ENCODE data around the gene RBP5.

GRCh38 chr12:7110661-7111060 is 18.0 kb downstream of the RBP5 start:
- no peak for TF ChIP-seq NR2F2 (IDR thresholded peaks at IDR 0.05)
- TF ChIP-seq ATF3 (IDR thresholded peaks at IDR 0.05) = no peak
- TF ChIP-seq CTCF (IDR thresholded peaks at IDR 0.05; ENCODE audit: low read depth, low read length, missing input control) = no peak
- TF ChIP-seq MAX (IDR thresholded peaks at IDR 0.05) = no peak
- TF ChIP-seq ZBTB33 (IDR thresholded peaks at IDR 0.05) = no peak
- no peak for TF ChIP-seq RAD21 (IDR thresholded peaks at IDR 0.05)
- no peak for TF ChIP-seq REST (IDR thresholded peaks at IDR 0.05)
- TF ChIP-seq TAF1 (conservative IDR thresholded peaks at IDR 0.05) = no peak
- no peak for TF ChIP-seq EGR1 (IDR thresholded peaks at IDR 0.05; ENCODE audit: low read depth in 2 of 2)

Data from liver (tissue), 3 donors.